Body of pancreas (tissue), 4 donors: ENCODE results near the gene TGIF2. TPM values are rescaled to one million over a fixed set of nuclear protein-coding genes. Genes with fewer than 3 reads are reported as not detected.

Source experiments
- ATAC-seq: fragments of 150-250 bp; one replicate; pipeline ENCODE4 v1.9.1; 2016
- DNase-seq, 4 donors: peaks; one replicate each; pipeline ENCODE4 v3.0.0-alpha.2; 2019
- H3K27ac ChIP-seq, 4 donors: fragments of 200-600 bp; sonication (generic); 1 replicate in 3 of 4; 2 replicates in 1 of 4; pipeline versions ENCODE4 v1.5.1 to v1.6.1; 2016 to 2019; ENCODE audit warnings: mild to moderate bottlenecking in 1 of 4, mixed read lengths in 1 of 4, moderate library complexity in 1 of 4
- H3K27me3 ChIP-seq, 2 donors: fragments of 200-600 bp; sonication (generic); one replicate each; pipeline ENCODE4 v1.6.0; 2016; ENCODE audit warnings: mild to moderate bottlenecking in 1 of 2
- H3K36me3 ChIP-seq, 2 donors: fragments of 200-600 bp; sonication (generic); replicated peaks in 1 of 2; 2 replicates each; pipeline ENCODE4 v1.5.1; 2016; ENCODE audit warnings: low read depth in 2 of 2; ENCODE audit not compliant: insufficient read depth in 1 of 2
- H3K4me1 ChIP-seq: fragments of 200-600 bp; sonication (generic); one replicate; pipeline ENCODE4 v1.6.0; 2016
- H3K4me3 ChIP-seq, 2 donors: fragments of 200-600 bp; sonication (generic); 1 replicate in 1 of 2; 2 replicates in 1 of 2; pipeline ENCODE4 v1.5.1; 2016 to 2019
- H3K9me3 ChIP-seq, 3 donors: fragments of 200-600 bp; sonication (generic); 1 replicate in 2 of 3; 2 replicates in 1 of 3; pipeline ENCODE4 v1.5.1; 2016
- POLR2A ChIP-seq, 3 donors: fragments of 450-650 bp; IDR thresholded peaks; one replicate each; pipeline ENCODE4 v1.6.1; 2016; ENCODE audit warnings: antibody characterized with exemption in 3 of 3, mild to moderate bottlenecking in 2 of 3
- WGBS, 2 donors: methylation state at CpG; one replicate each; pipeline ENCODE4 v1.1.5; 2017; 5-methylcytosine and 5-hydroxymethylcytosine counted together
- intact Hi-C: fragments of 100-400 bp; cut with DNase I; formaldehyde crosslinking; loops from one replicate; pipeline ENCODE4 v1.15.1; 2023
- total RNA-seq, 2 donors: library from RNA; depleted of rRNA; stranded (reverse); fragments of >200 nt; gene quantifications; one replicate each; pipeline ENCODE4 v1.1.0, GENCODE V29; 2016
- TF ChIP-seq, protein P1 (sequence below), 7 experiments: fragments of 450-650 bp in 4 of 7; fragments of 200-600 bp in 3 of 7; sonication (generic) in 3 of 7; IDR thresholded peaks; one replicate each; pipeline ENCODE4 v1.5.1; 2016 to 2019; ENCODE audit warnings: antibody characterized with exemption in 7 of 7

TGIF2 gene
- total RNA-seq, 2 donors from 2014 or later, result 15.2 to 18.7 TPM

DNA sequence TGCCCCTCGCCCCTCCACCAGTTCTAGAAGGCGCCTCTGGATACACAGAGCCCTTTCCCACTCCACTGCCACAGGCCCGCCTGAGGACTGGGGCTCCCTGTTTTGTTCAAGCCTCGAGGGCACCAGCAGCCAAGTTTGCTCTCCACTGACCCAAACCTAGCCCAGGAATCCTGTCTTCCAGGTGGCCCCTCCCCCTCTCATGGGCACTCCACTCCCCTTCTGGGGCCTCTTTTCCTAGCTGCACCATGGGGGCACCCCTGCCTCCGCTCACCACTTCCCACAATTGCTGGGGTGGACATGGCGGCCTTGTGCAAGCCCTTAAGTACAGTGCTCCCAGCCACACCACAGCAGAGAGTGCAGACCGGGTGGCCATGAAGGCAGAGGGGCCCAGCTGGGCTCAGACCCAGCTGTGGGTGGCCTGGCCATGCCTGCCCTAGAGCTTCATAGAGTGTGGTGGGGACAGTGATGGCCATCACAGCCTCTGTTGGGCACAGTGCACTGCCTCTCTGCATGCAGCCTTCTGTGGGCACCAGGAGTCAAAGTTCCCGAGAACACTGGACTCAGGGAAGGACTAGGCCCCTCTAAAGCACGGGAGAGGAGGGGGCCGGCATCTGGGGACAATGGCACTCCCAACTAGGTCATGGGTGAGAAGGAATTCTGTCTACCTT, 30.7 kb upstream of the TGIF2 start:
- DNase-seq (no peak), ATAC-seq (no peak)
- TF ChIP-seq, protein P1, sequence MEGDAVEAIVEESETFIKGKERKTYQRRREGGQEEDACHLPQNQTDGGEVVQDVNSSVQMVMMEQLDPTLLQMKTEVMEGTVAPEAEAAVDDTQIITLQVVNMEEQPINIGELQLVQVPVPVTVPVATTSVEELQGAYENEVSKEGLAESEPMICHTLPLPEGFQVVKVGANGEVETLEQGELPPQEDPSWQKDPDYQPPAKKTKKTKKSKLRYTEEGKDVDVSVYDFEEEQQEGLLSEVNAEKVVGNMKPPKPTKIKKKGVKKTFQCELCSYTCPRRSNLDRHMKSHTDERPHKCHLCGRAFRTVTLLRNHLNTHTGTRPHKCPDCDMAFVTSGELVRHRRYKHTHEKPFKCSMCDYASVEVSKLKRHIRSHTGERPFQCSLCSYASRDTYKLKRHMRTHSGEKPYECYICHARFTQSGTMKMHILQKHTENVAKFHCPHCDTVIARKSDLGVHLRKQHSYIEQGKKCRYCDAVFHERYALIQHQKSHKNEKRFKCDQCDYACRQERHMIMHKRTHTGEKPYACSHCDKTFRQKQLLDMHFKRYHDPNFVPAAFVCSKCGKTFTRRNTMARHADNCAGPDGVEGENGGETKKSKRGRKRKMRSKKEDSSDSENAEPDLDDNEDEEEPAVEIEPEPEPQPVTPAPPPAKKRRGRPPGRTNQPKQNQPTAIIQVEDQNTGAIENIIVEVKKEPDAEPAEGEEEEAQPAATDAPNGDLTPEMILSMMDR (IDR thresholded peaks at IDR 0.05), result no peak
- no peak for TF ChIP-seq POLR2A (IDR thresholded peaks at IDR 0.05)
- H3K27ac ChIP-seq, result peak overlapping the region in 2 of 4 donors; percentile 23 to 67
- WGBS, 2 donors, result 86 to 98% methylated on average over 6 to 8 of the region's 10 CpGs
- peaks cover 40% of the 10 kb centered on the region for H3K4me1 ChIP-seq
- H3K4me3 ChIP-seq, result no peak overlapping the region
- intact Hi-C loops, result no loop called here
- H3K9me3 ChIP-seq, result no peaks in the 10 kb centered on the region
- no peaks in the 10 kb centered on the region for H3K36me3 ChIP-seq
- no peaks in the 10 kb centered on the region for H3K27me3 ChIP-seq

DNA sequence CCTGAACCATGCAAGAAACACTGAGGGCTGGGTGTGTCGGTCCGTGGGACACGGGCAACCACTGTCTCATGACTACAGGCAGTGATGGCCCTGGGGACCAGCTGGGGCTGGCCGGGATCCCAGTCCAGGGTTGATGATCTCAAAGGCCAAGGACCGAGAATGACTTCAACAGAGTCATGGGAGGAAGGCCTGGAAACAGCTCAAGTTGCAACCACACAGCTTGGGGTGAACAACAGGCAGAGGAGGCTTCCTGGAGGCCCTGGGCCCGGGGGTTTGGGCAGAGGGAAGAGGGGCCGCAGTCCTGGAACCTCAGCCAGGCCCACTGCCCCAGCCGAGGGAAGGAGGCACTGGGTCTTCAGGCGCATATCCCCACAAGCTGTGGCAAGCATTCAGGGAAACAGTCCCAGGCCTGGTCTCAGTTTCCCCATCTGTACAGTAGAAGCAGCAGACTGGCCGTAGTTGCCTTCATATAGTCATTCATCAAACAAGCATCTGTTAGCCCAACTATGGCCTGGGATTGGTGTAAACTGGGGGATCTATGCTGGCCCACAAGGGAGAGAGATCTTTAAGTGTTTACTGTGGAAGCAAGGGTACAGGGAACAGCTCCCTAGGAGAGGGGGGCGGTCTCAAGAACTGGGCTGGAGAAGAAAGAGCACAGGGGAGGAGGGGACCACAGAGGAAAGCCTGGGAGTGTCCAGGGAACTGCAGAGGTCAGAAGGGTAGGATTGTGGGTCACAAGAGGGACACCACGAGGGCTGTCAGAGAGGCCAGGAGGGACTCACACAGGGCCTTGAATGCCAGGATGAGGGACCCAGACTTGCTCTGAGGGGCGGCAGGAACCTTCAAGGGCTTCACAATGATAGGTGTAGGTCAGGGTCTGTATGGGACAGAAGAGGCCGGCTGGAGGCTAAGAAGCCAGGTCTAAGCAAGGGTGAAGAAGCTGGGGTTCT, 29.9 kb upstream of the TGIF2 start:
- ATAC-seq (peak; percentile 34), DNase-seq (peak; percentile 44 to 57 (median 53))
- TF ChIP-seq, protein P1 (IDR thresholded peaks at IDR 0.05), result no peak
- no peak for TF ChIP-seq POLR2A (IDR thresholded peaks at IDR 0.05)
- intact Hi-C loops, result no loop called here
- Histone ChIP-seq H3K27ac (peak overlapping the region in 3 of 4 donors; percentile 4 to 67 (median 5)), H3K4me1 (peaks cover 40% of the 10 kb centered on the region), H3K27me3 (no peaks in the 10 kb centered on the region), H3K4me3 (no peak overlapping the region), H3K9me3 (no peaks in the 10 kb centered on the region), H3K36me3 (no peaks in the 10 kb centered on the region)
- 82 to 93% methylated on average over 8 to 14 of the region's 14 CpGs for WGBS, 2 donors

GRCh38 chr20:36544134-36545018, 29.0 kb upstream of the TGIF2 start:
- 60 to 67% methylated on average over 9 to 15 of the region's 15 CpGs for WGBS, 2 donors
- peak in 2 of 4 donors; percentile 30 to 51 for DNase-seq
- H3K27ac ChIP-seq, result peak overlapping the region in 3 of 4 donors; percentile 4 to 41 (median 5)
- no peaks in the 10 kb centered on the region for H3K9me3 ChIP-seq
- intact Hi-C loops, result no loop called here
- no peak overlapping the region for H3K4me3 ChIP-seq
- no peaks in the 10 kb centered on the region for H3K27me3 ChIP-seq
- H3K4me1 ChIP-seq, result peaks cover 40% of the 10 kb centered on the region
- no peak for TF ChIP-seq POLR2A (IDR thresholded peaks at IDR 0.05)
- TF ChIP-seq, protein P1 (IDR thresholded peaks at IDR 0.05), result no peak
- H3K36me3 ChIP-seq, result no peaks in the 10 kb centered on the region
- peak; percentile 19 for ATAC-seq

DNA sequence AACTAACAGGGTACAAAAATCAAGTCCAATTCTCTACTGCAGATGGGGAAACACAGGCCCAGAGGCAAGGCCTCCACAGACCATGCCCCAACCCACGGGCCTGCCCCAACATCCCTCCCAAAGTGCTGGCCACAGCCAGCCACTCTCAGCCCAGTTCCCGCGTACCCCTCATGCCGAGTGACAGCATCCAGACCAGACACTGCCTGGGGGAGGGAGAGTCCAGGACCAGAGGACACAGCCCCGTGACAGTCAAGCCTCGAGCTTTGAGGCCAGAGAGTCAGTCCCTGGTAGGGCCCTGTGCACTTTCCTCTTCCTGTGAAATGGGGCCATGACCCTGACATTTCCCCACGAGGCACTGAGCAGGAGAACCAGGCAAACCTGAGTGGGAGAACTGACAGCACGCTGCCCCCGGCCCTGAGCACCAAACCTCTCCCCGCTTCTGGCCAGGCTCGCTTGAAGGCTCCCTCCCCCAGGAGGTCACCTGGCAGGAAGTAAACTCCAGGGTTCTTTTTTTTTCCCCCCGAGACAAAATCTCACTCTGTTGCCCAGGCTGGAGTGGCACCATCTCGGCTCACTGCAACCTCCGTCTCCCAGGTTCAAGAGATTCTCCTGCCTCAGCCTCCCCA, 27.2 kb upstream of the TGIF2 start:
- intact Hi-C loops, result no loop called here
- H3K27ac ChIP-seq, result no peak overlapping the region

More for the DNA sequence above, 27.2 kb upstream of the TGIF2 start:
- no peak overlapping the region for H3K4me3 ChIP-seq
- H3K9me3 ChIP-seq, result no peaks in the 10 kb centered on the region
- no peak for ATAC-seq
- DNase-seq, result no peak
- no peaks in the 10 kb centered on the region for H3K36me3 ChIP-seq
- no peaks in the 10 kb centered on the region for H3K27me3 ChIP-seq
- TF ChIP-seq, protein P1 (IDR thresholded peaks at IDR 0.05), result no peak
- TF ChIP-seq POLR2A (IDR thresholded peaks at IDR 0.05), result no peak
- H3K4me1 ChIP-seq, result peaks cover 36% of the 10 kb centered on the region
- 82 to 83% methylated on average over 6 to 14 of the region's 14 CpGs for WGBS, 2 donors
